HCT116 (cell line): Measurements from ENCODE around the gene EFEMP2. TPM values are rescaled to one million over a fixed set of nuclear protein-coding genes. Genes with fewer than 3 reads are reported as not detected.

ENCODE experiments used
- ATAC-seq: fragments of 200-7000 bp; cut with Tn5 transposase; 2 replicates; pipeline ENCODE4 v1.9.1; 2020; ENCODE audit warnings: mild to moderate bottlenecking, moderate library complexity
- BruUV-seq: library from RNA; stranded (reverse); fragments of 400-500 nt; replicated peaks from 2 replicates; lab custom pipeline; 2021; lab: Mats Ljungman, UMichigan
- CTCF ChIA-PET: fragments of 300-600 bp; sonication (Branson Sonifier 250); formaldehyde crosslinking; loops from one replicate; lab custom pipeline; 2021; ENCODE audit warnings: antibody characterized with exemption; lab: Charles Lee
- POLR2A ChIA-PET: fragments of 300-600, 350-600 bp; sonication (Branson Sonifier 250); formaldehyde crosslinking; loops from one replicate; lab custom pipeline; 2021; ENCODE audit warnings: antibody characterized with exemption; lab: Charles Lee
- RAD21 ChIA-PET, 2 experiments: fragments of 300-600 bp; sonication (Branson Sonifier 250); formaldehyde crosslinking; loops; one replicate each; lab custom pipeline; 2023; ENCODE audit warnings: low total read pairs in 2 of 2; ENCODE audit not compliant: uncharacterized antibody in 2 of 2, unreplicated experiment in 2 of 2, low non-redundant PET in 1 of 2; lab: Charles Lee
- DNase-seq: peaks from one replicate; pipeline ENCODE4 v3.0.0-alpha.2; 2010; ENCODE audit warnings: low read depth, low spot score
- H2AFZ ChIP-seq: fragments of 200-600 bp; shearing (Covaris generic), sonication (generic); 2 replicates; pipeline ENCODE4 v1.6.1; 2017; ENCODE audit warnings: low read depth, mixed run types, mixed read lengths, antibody characterized with exemption, low read length; ENCODE audit not compliant: poor library complexity, severe bottlenecking
- H3K27ac ChIP-seq: 2 replicates; pipeline ENCODE4 v1.5.1; 2012; ENCODE audit warnings: low read depth, low read length
- H3K27me3 ChIP-seq: fragments of 200-600 bp; sonication (generic); 2 replicates; pipeline ENCODE4 v1.6.1; 2016; ENCODE audit warnings: mixed run types, low read length, mixed read lengths; ENCODE audit not compliant: insufficient read depth
- H3K36me3 ChIP-seq, 2 experiments: fragments of 200-500 bp in 1 of 2; fragments of 200-600 bp in 1 of 2; sonication (Bioruptor generic) in 1 of 2; sonication (generic) in 1 of 2; 2 replicates each; pipeline versions ENCODE4 v1.5.1 to v1.6.1; 2014 to 2016; ENCODE audit warnings: low read length in 2 of 2, inconsistent platforms in 1 of 2, mixed read lengths in 1 of 2, mixed run types in 1 of 2; ENCODE audit not compliant: insufficient read depth in 2 of 2, control insufficient read depth in 1 of 2
- H3K4me1 ChIP-seq, 2 experiments: fragments of 200-600 bp in 1 of 2; sonication (generic) in 1 of 2; 2 replicates each; pipeline versions ENCODE4 v1.5.1 to v1.6.1; 2012 to 2017; ENCODE audit warnings: low read length in 2 of 2, inconsistent platforms in 1 of 2, mild to moderate bottlenecking in 1 of 2, mixed read lengths in 1 of 2, mixed run types in 1 of 2, moderate library complexity in 1 of 2; ENCODE audit not compliant: insufficient read depth in 2 of 2, control insufficient read depth in 1 of 2
- H3K4me2 ChIP-seq: fragments of 200-600 bp; sonication (generic); 2 replicates; pipeline ENCODE4 v1.6.1; 2017; ENCODE audit warnings: mixed run types, low read length, mixed read lengths
- H3K4me3 ChIP-seq, 2 experiments: fragments of 200-600 bp in 1 of 2; sonication (generic) in 1 of 2; replicated peaks in 1 of 2; 2 replicates each; pipeline ENCODE4 v1.5.1; 2011 to 2016; ENCODE audit warnings: low read length in 2 of 2, control low read depth in 1 of 2, low read depth in 1 of 2, mild to moderate bottlenecking in 1 of 2, mixed read lengths in 1 of 2, mixed run types in 1 of 2
- H3K79me2 ChIP-seq: fragments of 200-600 bp; sonication (generic); 2 replicates; pipeline ENCODE4 v1.6.1; 2017; ENCODE audit warnings: mild to moderate bottlenecking, mixed run types, low read length, moderate library complexity, mixed read lengths; ENCODE audit not compliant: insufficient read depth
- H3K9ac ChIP-seq: fragments of 200-600 bp; sonication (generic); 2 replicates; pipeline ENCODE4 v1.6.1; 2016; ENCODE audit warnings: low read length, mixed read lengths
- H3K9me2 ChIP-seq: fragments of 200-600 bp; sonication (generic), shearing (Covaris generic); 2 replicates; pipeline ENCODE4 v1.6.1; 2017; ENCODE audit warnings: mixed run types, mild to moderate bottlenecking, moderate library complexity; ENCODE audit not compliant: insufficient read depth
- H3K9me3 ChIP-seq, 2 experiments: fragments of 200-500 bp in 1 of 2; fragments of 200-600 bp in 1 of 2; sonication (Bioruptor generic) in 1 of 2; sonication (generic) in 1 of 2; 2 replicates each; pipeline ENCODE4 v1.6.1; 2014 to 2017; ENCODE audit warnings: low read length in 2 of 2, mixed read lengths in 2 of 2, inconsistent platforms in 1 of 2, low read depth in 1 of 2, mild to moderate bottlenecking in 1 of 2, mixed run types in 1 of 2, moderate library complexity in 1 of 2; ENCODE audit not compliant: control insufficient read depth in 1 of 2, insufficient read depth in 1 of 2
- H4K20me1 ChIP-seq: fragments of 200-600 bp; sonication (generic), shearing (Covaris generic); 2 replicates; pipeline ENCODE4 v1.6.1; 2017; ENCODE audit warnings: mixed run types, mild to moderate bottlenecking, moderate library complexity; ENCODE audit not compliant: insufficient read depth
- EZH2 ChIP-seq: fragments of 200-600 bp; sonication (generic); IDR thresholded peaks from 2 replicates; pipeline ENCODE4 v1.6.1; 2017; ENCODE audit warnings: antibody characterized with exemption, mixed run types
- POLR2A ChIP-seq: IDR thresholded peaks from 2 replicates; pipeline ENCODE4 v1.7.0; 2011; ENCODE audit warnings: borderline replicate concordance; ENCODE audit not compliant: insufficient read depth, insufficient read length; ENCODE audit errors: extremely low read depth
- POLR2AphosphoS5 ChIP-seq: IDR thresholded peaks from 2 replicates; pipeline ENCODE4 v1.6.1; 2011; ENCODE audit warnings: mild to moderate bottlenecking, low read depth, low read length, moderate library complexity
- TCF7L2 ChIP-seq: IDR thresholded peaks from 2 replicates; pipeline ENCODE4 v1.7.0; 2011; ENCODE audit warnings: borderline replicate concordance, inconsistent platforms; ENCODE audit not compliant: insufficient read depth, insufficient read length; ENCODE audit errors: extremely low read depth
- YY1 ChIP-seq: IDR thresholded peaks from 2 replicates; pipeline ENCODE4 v1.6.1; 2011; ENCODE audit warnings: low read length, low read depth, moderate library complexity, mild to moderate bottlenecking; ENCODE audit not compliant: insufficient replicate concordance; ENCODE audit errors: extremely low read depth
- intact Hi-C: fragments of 100-400 bp; cut with micrococcal nuclease; formaldehyde crosslinking; loops from 2 replicates; pipeline ENCODE4 v1.10.0; 2022
- total RNA-seq: library from RNA; stranded (reverse); gene quantifications from one replicate; pipeline ENCODE4 v1.2.1, GENCODE V29; 2021; ENCODE audit not compliant: unreplicated experiment
- TF ChIP-seq, protein P1 (sequence below): IDR thresholded peaks from 2 replicates; pipeline ENCODE4 v1.6.1; 2011; ENCODE audit warnings: mild to moderate bottlenecking, low read length, moderate library complexity; ENCODE audit not compliant: insufficient replicate concordance; ENCODE audit errors: extremely low read depth
- TF ChIP-seq, protein P2 (sequence below), 3 experiments: fragments of 200-600 bp in 1 of 3; sonication (generic) in 1 of 3; IDR thresholded peaks in 2 of 3; conservative IDR thresholded peaks in 1 of 3; 2 replicates each; pipeline ENCODE4 v1.5.1; 2012 to 2017; ENCODE audit warnings: low read depth in 2 of 3, low read length in 2 of 3, antibody characterized with exemption in 1 of 3, borderline replicate concordance in 1 of 3, control low read depth in 1 of 3, mild to moderate bottlenecking in 1 of 3, mixed read lengths in 1 of 3, mixed run types in 1 of 3, moderate library complexity in 1 of 3; ENCODE audit not compliant: insufficient read depth in 1 of 3
- TF ChIP-seq, protein P3 (sequence below): IDR thresholded peaks from 2 replicates; pipeline ENCODE4 v1.6.1; 2012

Gene EFEMP2
- total RNA-seq, 1 experiment from 2014 or later: 8.4 TPM

DNA sequence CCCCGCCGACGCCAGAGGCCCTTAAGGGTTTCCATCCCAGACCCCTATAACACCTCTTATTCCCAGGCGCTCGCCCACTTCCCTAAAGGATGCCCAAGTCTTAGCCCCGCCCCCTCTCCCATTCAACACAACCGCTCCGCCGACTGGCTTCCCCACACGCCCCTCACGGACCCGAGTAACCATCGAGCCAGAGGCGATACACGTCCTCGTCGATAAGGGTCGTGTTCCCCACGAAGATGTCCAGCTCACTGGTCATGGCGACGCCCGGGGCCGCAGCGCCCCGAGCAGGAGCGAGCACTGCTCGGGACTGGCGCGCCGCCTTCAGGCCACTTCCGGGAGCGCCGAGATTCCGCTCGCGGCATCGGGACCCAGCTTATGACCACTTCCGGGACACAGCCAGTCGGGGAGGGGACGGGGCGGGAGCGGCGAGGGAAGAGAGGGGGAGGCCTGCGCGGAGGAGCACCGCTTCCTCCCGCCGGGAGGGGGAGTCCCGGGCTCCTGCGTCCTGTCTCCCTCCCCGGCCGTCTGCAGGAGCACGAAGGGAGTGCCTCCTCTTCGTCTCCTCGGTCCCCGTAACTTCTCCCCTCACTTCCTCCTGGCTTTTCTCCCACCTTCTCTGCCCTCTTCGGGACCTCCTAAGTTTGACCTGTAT is 15.7 kb upstream of the EFEMP2 start, which contains the start of gene FIBP:
Gene FIBP (minus strand): TSS at position 309 of the 652 bp plus-strand sequence. CDS start 53 bp downstream, at position 256.
- ChIA-PET POLR2A (interaction anchor here (0.6 to 8.5 kb wide), 11 partner anchors 14 to 176 kb away, joined by 3 to 124 read pairs (median 9); partner anchors contain the start of genes CFL1, FOSL1, KAT5 and MUS81), RAD21 (interaction anchor here (0.6 to 3.0 kb wide), 10 partner anchors 16 to 176 kb away, joined by 3 to 10 read pairs (median 4); partner anchors contain the start of gene KAT5 (in 1 of the 2)), CTCF (interaction anchor here (0.6 to 6.5 kb wide), 28 partner anchors 9 to 256 kb away, joined by 3 to 82 read pairs (median 4); partner anchors contain the start of genes CFL1, CST6, KAT5 and MUS81)
- Histone ChIP-seq H3K9me3 (no peaks in the 10 kb centered on the region), H3K27ac (peak within 1 kb of the TSS; percentile 97), H3K79me2 (peaks cover 54% of the 10 kb centered on the region), H3K4me2 (peak within 1 kb of the TSS; percentile 98), H2AFZ (no peak within 1 kb of the TSS), H3K4me3 (peak within 1 kb of the TSS; percentile 90 to 92), H3K27me3 (no peaks in the 10 kb centered on the region), H3K9me2 (no peaks in the 10 kb centered on the region), H3K9ac (peak within 1 kb of the TSS; percentile 87), H4K20me1 (no peaks in the 10 kb centered on the region), H3K36me3 (peaks cover 14 to 43% of the 10 kb centered on the region in 2 experiments), H3K4me1 (peaks cover 18 to 73% of the 10 kb centered on the region in 2 experiments)
- no TSS peak for BruUV-seq
- TF ChIP-seq, protein P1, sequence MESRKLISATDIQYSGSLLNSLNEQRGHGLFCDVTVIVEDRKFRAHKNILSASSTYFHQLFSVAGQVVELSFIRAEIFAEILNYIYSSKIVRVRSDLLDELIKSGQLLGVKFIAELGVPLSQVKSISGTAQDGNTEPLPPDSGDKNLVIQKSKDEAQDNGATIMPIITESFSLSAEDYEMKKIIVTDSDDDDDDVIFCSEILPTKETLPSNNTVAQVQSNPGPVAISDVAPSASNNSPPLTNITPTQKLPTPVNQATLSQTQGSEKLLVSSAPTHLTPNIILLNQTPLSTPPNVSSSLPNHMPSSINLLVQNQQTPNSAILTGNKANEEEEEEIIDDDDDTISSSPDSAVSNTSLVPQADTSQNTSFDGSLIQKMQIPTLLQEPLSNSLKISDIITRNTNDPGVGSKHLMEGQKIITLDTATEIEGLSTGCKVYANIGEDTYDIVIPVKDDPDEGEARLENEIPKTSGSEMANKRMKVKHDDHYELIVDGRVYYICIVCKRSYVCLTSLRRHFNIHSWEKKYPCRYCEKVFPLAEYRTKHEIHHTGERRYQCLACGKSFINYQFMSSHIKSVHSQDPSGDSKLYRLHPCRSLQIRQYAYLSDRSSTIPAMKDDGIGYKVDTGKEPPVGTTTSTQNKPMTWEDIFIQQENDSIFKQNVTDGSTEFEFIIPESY: peak; percentile 49
- TF ChIP-seq TCF7L2 (peak; percentile 8), POLR2A (peak; percentile 63), EZH2 (no peak), YY1 (peak; percentile 66), POLR2AphosphoS5 (peak; percentile 93)
- TF ChIP-seq, protein P2, sequence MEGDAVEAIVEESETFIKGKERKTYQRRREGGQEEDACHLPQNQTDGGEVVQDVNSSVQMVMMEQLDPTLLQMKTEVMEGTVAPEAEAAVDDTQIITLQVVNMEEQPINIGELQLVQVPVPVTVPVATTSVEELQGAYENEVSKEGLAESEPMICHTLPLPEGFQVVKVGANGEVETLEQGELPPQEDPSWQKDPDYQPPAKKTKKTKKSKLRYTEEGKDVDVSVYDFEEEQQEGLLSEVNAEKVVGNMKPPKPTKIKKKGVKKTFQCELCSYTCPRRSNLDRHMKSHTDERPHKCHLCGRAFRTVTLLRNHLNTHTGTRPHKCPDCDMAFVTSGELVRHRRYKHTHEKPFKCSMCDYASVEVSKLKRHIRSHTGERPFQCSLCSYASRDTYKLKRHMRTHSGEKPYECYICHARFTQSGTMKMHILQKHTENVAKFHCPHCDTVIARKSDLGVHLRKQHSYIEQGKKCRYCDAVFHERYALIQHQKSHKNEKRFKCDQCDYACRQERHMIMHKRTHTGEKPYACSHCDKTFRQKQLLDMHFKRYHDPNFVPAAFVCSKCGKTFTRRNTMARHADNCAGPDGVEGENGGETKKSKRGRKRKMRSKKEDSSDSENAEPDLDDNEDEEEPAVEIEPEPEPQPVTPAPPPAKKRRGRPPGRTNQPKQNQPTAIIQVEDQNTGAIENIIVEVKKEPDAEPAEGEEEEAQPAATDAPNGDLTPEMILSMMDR (IDR thresholded peaks at IDR 0.05 in 2 of 3, conservative IDR thresholded peaks at IDR 0.05 in 1 of 3; ENCODE audit: borderline replicate concordance in 1 of 3, insufficient read depth in 1 of 3, low read depth in 2 of 3, low read length in 2 of 3): peak in 2 of 3 experiments; percentile 68 to 78; a peak in 4 of 6 replicates
- TF ChIP-seq, protein P3, sequence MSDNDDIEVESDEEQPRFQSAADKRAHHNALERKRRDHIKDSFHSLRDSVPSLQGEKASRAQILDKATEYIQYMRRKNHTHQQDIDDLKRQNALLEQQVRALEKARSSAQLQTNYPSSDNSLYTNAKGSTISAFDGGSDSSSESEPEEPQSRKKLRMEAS: no peak
- intact Hi-C loops: loop anchor here (2.0 kb wide), 2 partner anchors 73 to 175 kb away; partner anchors contain the start of genes KAT5 and SART1
- DNase-seq (peak; percentile 91), ATAC-seq (peak; percentile 65)
